WTC11 (cell line): ENCODE results near the gene DNM3.
A peak's percentile ranks its signal among the peaks of the same experiment; 100 is the strongest.

Source experiments
- ATF1 ChIP-seq: sonication (generic); formaldehyde crosslinking; IDR thresholded peaks from 2 replicates; pipeline ENCODE4 v1.8.1; 2023; ENCODE audit warnings: mild to moderate bottlenecking, moderate library complexity, missing genetic modification reagents
- IRF1 ChIP-seq: sonication (generic); formaldehyde crosslinking; IDR thresholded peaks from 2 replicates; pipeline ENCODE4 v1.8.0; 2023; ENCODE audit warnings: missing genetic modification reagents
- JUN ChIP-seq: sonication (generic); formaldehyde crosslinking; IDR thresholded peaks from 2 replicates; pipeline ENCODE4 v1.8.0; 2023; ENCODE audit warnings: mild to moderate bottlenecking, missing genetic modification reagents
- NR3C1 ChIP-seq: sonication (generic); formaldehyde crosslinking; conservative IDR thresholded peaks from 2 replicates; pipeline ENCODE4 v1.8.1; 2023; ENCODE audit warnings: low read depth, mild to moderate bottlenecking, missing genetic modification reagents
- STAT6 ChIP-seq: sonication (generic); formaldehyde crosslinking; conservative IDR thresholded peaks from 2 replicates; pipeline ENCODE4 v1.8.1; 2023; ENCODE audit warnings: mild to moderate bottlenecking, low read depth, missing genetic modification reagents, moderate library complexity
- USF2 ChIP-seq: sonication (generic); formaldehyde crosslinking; IDR thresholded peaks from 2 replicates; pipeline ENCODE4 v1.8.1; 2023; ENCODE audit warnings: mild to moderate bottlenecking, missing genetic modification reagents, moderate library complexity
- ZBTB21 ChIP-seq: sonication (generic); formaldehyde crosslinking; IDR thresholded peaks from 2 replicates; pipeline ENCODE4 v1.8.1; 2023; ENCODE audit warnings: mild to moderate bottlenecking, missing genetic modification reagents, borderline replicate concordance
- ZMAT4 ChIP-seq: fragments of 250-450 bp; sonication (Bioruptor Pico); IDR thresholded peaks from 2 replicates; pipeline ENCODE4 v1.9.0; 2021; ENCODE audit warnings: mild to moderate bottlenecking
- TF ChIP-seq, protein P1 (sequence below): fragments of 200-600 bp; IDR thresholded peaks from 2 replicates; pipeline ENCODE4 v1.8.0; 2022; ENCODE audit warnings: antibody characterized with exemption
- TF ChIP-seq, protein P2 (sequence below): sonication (generic); formaldehyde crosslinking; IDR thresholded peaks from 2 replicates; pipeline ENCODE4 v1.8.0; 2022; ENCODE audit warnings: missing genetic modification reagents

- TF ChIP-seq, protein P1, sequence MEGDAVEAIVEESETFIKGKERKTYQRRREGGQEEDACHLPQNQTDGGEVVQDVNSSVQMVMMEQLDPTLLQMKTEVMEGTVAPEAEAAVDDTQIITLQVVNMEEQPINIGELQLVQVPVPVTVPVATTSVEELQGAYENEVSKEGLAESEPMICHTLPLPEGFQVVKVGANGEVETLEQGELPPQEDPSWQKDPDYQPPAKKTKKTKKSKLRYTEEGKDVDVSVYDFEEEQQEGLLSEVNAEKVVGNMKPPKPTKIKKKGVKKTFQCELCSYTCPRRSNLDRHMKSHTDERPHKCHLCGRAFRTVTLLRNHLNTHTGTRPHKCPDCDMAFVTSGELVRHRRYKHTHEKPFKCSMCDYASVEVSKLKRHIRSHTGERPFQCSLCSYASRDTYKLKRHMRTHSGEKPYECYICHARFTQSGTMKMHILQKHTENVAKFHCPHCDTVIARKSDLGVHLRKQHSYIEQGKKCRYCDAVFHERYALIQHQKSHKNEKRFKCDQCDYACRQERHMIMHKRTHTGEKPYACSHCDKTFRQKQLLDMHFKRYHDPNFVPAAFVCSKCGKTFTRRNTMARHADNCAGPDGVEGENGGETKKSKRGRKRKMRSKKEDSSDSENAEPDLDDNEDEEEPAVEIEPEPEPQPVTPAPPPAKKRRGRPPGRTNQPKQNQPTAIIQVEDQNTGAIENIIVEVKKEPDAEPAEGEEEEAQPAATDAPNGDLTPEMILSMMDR: peak; percentile 52; the same call in 1 of the 2 replicates
- TF ChIP-seq STAT6 (no peak), IRF1 (CRISPR knock-in tag) (no peak), USF2 (CRISPR knock-in tag) (no peak), ZBTB21 (CRISPR knock-in tag) (no peak), ZMAT4 (CRISPR knock-in tag) (no peak), JUN (CRISPR knock-in tag) (no peak), NR3C1 (CRISPR knock-in tag) (no peak), ATF1 (CRISPR knock-in tag) (no peak)
- TF ChIP-seq, protein P2, sequence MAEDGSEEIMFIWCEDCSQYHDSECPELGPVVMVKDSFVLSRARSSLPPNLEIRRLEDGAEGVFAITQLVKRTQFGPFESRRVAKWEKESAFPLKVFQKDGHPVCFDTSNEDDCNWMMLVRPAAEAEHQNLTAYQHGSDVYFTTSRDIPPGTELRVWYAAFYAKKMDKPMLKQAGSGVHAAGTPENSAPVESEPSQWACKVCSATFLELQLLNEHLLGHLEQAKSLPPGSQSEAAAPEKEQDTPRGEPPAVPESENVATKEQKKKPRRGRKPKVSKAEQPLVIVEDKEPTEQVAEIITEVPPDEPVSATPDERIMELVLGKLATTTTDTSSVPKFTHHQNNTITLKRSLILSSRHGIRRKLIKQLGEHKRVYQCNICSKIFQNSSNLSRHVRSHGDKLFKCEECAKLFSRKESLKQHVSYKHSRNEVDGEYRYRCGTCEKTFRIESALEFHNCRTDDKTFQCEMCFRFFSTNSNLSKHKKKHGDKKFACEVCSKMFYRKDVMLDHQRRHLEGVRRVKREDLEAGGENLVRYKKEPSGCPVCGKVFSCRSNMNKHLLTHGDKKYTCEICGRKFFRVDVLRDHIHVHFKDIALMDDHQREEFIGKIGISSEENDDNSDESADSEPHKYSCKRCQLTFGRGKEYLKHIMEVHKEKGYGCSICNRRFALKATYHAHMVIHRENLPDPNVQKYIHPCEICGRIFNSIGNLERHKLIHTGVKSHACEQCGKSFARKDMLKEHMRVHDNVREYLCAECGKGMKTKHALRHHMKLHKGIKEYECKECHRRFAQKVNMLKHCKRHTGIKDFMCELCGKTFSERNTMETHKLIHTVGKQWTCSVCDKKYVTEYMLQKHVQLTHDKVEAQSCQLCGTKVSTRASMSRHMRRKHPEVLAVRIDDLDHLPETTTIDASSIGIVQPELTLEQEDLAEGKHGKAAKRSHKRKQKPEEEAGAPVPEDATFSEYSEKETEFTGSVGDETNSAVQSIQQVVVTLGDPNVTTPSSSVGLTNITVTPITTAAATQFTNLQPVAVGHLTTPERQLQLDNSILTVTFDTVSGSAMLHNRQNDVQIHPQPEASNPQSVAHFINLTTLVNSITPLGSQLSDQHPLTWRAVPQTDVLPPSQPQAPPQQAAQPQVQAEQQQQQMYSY (CRISPR knock-in tag): no peak
These were observed 39.8 kb upstream of the DNM3 start for GRCh38 chr1:171801487-171801891.
